GM12875 (cell line): ENCODE data around the gene MCRS1.

Source experiments
- H3K4me3 ChIP-seq: one replicate; pipeline ENCODE4 v1.5.1; 2011; ENCODE audit warnings: low read depth, low read length, control low read depth
- TF ChIP-seq, protein P1 (sequence below): IDR thresholded peaks from 2 replicates; pipeline ENCODE4 v1.5.1; 2011; ENCODE audit warnings: low read depth, mild to moderate bottlenecking, control low read depth, inconsistent platforms, low read length, moderate library complexity, borderline replicate concordance; ENCODE audit not compliant: insufficient read depth

Gene MCRS1

DNA sequence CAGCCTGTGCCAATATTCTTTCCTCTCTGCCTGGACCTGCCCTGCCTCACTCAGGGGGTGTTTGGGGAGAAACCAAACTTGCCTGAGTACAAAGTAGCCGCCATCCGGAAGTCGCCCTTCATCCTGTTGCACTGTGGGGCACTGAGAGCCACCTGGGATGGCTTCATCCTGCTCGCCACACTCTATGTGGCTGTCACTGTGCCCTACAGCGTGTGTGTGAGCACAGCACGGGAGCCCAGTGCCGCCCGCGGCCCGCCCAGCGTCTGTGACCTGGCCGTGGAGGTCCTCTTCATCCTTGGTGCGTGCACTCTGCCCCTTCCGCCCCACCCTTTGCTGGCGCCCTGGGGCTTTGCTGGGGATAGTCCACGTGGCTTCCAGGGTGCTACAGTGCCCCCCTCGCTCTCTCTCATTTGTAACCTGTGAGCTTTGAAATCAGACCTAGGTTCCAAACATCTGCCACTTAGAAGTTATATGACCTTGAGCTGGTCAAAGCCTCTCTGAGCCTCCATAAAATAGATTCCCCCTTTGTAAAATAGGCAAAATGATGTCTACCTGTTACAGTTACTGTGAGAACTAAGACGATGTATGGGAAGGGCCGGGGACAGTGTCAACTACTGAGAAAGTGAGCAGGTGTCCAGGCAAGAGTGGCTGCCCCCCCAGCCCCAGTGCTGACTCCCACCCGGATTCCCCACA lies 24.6 kb downstream of the MCRS1 start:
- H3K4me3 ChIP-seq: no peak overlapping the region
- TF ChIP-seq, protein P1, sequence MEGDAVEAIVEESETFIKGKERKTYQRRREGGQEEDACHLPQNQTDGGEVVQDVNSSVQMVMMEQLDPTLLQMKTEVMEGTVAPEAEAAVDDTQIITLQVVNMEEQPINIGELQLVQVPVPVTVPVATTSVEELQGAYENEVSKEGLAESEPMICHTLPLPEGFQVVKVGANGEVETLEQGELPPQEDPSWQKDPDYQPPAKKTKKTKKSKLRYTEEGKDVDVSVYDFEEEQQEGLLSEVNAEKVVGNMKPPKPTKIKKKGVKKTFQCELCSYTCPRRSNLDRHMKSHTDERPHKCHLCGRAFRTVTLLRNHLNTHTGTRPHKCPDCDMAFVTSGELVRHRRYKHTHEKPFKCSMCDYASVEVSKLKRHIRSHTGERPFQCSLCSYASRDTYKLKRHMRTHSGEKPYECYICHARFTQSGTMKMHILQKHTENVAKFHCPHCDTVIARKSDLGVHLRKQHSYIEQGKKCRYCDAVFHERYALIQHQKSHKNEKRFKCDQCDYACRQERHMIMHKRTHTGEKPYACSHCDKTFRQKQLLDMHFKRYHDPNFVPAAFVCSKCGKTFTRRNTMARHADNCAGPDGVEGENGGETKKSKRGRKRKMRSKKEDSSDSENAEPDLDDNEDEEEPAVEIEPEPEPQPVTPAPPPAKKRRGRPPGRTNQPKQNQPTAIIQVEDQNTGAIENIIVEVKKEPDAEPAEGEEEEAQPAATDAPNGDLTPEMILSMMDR: no peak

DNA sequence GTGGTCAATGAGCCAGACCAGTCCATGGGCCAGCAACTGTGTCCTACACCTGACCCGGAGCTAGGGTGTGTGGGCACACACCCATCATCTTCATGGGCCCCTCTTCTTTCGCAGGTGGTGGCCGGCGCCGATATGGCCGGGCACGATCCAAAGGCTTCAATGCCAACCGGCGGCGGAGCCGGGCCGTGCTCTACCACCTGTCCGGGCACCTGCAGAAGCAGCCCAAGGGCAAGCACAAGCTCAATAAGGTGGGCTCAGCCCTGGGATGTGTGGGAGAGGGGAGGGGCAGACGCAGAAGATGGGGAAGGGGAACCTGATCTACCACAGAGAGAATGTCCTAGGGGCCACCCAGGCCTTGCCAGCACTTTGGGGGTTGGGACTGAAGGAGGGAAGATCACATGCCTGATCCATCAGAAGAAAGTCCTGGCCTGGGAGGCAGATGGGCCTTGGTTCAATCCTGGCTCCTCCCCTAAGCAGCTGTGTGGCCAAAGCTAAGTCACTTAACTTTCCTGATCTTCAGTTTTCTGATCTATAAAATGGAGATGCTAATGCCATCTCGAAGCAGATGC lies 25.3 kb downstream of the MCRS1 start:
- TF ChIP-seq, protein P1: no peak

DNA sequence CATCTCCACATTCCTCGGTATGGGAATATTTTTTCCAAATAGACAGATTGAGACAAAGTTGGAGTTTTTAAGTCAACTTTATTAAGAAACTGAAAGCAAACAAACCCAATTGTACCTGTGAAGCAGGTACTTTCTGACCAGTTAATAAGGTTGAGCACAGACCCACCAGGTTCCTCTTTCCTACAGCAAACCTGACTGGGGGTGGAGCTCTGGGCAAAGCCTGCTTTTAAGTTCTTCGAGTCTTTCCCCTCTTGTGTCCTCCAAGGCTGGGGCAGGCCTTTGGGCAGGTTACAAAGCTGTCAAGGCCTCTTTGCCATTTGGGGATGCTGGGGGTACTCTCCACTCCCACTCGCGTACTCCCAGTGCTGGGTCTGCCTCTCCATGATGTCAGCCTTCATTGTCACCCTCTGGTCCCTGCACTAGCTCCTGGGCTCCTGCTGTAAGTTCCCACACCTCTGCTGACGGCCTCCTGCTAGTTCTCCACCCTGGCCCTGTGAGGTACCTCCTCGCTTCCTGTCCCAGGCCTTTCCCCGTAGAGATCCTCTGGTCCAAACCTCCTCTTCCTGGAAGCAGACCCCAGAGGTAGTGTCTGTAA lies 25.9 kb downstream of the MCRS1 start:
- TF ChIP-seq, protein P1: no peak
- H3K4me3 ChIP-seq: no peak overlapping the region

More for the DNA sequence above, 25.3 kb downstream of the MCRS1 start:
- no peak overlapping the region for H3K4me3 ChIP-seq

DNA sequence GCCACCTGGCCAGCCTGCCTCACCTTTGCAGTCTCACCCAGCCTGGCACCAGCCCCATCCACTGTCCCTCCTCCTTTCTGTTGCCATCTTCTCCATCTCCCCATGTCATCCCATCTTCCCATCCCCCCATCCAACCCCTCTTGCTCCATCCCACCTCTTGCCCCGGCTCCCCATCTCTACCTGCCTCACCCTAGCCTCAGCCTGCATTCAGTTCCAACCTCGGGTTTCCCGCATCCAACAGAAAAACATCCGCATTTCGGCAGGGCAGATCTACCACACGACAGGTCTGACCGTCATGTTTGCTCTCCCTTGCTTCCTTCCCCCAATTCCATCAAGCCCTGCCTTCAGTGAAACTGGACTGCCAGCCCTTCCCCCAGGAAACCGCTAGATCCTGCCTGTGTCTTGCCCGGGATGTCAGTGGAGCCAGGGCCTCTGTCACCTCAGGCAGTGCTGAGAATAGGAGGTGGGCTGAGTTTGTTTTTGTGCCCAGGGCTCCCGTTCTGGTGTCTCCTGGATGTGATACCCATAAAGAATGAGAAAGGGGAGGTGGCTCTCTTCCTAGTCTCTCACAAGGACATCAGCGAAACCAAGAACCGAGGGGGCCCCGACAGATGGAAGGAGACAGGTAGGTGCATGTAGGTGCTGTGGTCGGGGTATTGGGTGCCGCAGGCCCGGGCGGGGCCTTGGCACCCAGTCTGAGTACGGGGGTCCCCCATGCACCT lies 26.6 kb downstream of the MCRS1 start:
- H3K4me3 ChIP-seq: no peak overlapping the region
- TF ChIP-seq, protein P1: no peak

DNA sequence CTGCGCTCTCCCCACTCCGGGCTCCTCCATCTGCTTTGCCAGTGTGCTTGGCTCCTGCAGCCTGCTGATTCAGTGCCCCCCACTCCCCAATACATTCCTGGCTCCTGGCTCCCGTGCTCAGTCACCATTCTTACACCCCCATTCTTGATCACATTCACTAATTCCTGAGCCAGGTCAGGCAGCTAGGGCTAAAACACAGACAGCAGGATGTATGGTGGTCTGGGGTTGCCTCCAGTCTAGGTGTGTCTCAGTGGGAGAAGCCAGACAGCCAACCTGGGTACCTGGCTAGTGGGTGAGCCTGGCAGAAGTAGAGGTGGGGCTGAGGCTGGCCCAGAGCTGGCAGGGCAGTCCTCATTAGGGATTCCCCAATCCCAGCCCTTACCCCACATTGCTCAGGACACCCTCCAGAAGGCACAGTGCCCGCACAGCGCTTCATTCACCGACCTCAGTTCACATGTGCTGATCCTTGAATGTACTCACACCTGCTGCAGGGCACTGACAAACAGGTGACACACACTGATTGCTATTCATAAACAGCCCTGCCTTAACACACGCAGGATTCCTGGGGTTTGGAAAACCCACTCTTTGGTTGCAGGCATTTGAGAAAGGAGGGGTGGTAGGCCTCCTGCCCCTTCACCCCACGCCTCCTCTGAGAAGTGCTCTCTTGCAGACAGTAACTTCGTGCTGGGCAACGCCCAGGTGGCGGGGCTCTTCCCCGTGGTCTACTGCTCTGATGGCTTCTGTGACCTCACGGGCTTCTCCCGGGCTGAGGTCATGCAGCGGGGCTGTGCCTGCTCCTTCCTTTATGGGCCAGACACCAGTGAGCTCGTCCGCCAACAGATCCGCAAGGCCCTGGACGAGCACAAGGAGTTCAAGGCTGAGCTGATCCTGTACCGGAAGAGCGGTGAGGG lies 27.5 kb downstream of the MCRS1 start:
- TF ChIP-seq, protein P1: no peak
- H3K4me3 ChIP-seq: no peak overlapping the region

DNA sequence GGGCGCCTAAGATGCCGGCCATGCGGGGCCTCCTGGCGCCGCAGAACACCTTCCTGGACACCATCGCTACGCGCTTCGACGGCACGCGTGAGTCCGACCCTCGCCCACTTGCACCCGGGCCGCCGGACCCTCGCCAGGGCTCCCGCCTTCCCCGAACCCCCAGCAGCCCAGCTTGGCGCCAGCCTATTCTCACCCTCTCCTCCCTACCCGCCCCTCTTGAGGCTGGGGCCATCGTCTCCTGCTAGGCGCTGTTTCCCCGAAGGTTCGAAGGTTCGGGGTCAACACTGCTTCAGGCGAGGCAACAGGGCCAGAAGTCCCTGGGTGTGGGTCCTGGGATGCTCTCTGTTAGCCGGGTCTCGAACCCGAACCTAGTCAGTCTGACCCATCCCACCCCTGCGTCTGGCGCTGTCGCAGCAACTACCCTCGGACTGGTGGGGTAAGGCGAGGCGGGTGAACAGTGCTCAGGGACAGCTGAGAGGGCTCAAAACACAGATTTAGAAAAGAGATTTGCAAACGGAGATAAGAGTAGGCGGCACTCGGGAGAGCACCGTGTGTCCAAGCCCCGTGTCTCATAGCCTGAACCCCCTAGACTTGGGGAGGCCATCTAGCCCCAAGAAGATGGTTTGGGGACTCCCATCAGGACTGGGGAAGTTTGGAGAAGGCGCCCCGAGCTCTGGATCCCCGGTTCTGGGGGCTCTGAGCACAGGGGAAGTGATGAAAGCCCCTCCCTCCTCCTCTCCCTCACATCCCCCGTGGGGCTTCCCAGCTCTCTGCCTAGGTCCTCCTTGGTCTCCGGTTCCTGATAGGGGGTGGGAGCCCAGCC lies 28.3 kb downstream of the MCRS1 start:
- no peak overlapping the region for H3K4me3 ChIP-seq
- TF ChIP-seq, protein P1: no peak
